HUES48 (cell line): ENCODE measurements around the gene ALDH1L1.

Experiments used
- H3K27ac ChIP-seq: one replicate; pipeline ENCODE4 v1.7.0; 2013; ENCODE audit warnings: low read depth, low read length, inconsistent platforms
- H3K27me3 ChIP-seq: 2 replicates; pipeline ENCODE4 v1.6.1; 2013; ENCODE audit warnings: mild to moderate bottlenecking, low read length; ENCODE audit not compliant: control insufficient read depth, insufficient read depth
- H3K36me3 ChIP-seq: 2 replicates; pipeline ENCODE4 v1.6.1; 2013; ENCODE audit warnings: low read length; ENCODE audit not compliant: control insufficient read depth, insufficient read depth
- H3K4me1 ChIP-seq: 2 replicates; pipeline ENCODE4 v1.6.1; 2013; ENCODE audit warnings: mild to moderate bottlenecking, low read length; ENCODE audit not compliant: control insufficient read depth, insufficient read depth
- H3K4me3 ChIP-seq: 2 replicates; pipeline ENCODE4 v1.5.1; 2013; ENCODE audit warnings: mild to moderate bottlenecking, low read depth, low read length
- H3K9ac ChIP-seq: 2 replicates; pipeline ENCODE4 v1.6.1; 2013; ENCODE audit warnings: mild to moderate bottlenecking, low read depth, low read length, moderate library complexity
- H3K9me3 ChIP-seq: 2 replicates; pipeline ENCODE4 v1.6.1; 2013; ENCODE audit warnings: low read length; ENCODE audit not compliant: control insufficient read depth, insufficient read depth

The ALDH1L1 gene

GRCh38 chr3:126114443-126115386 lies 65.7 kb downstream of the ALDH1L1 start:
- no peak overlapping the region for H3K9ac ChIP-seq
- H3K9me3 ChIP-seq: no peaks in the 10 kb centered on the region
- H3K27me3 ChIP-seq: no peaks in the 10 kb centered on the region
- no peaks in the 10 kb centered on the region for H3K4me1 ChIP-seq
- no peak overlapping the region for H3K27ac ChIP-seq
- H3K4me3 ChIP-seq: no peak overlapping the region
- no peaks in the 10 kb centered on the region for H3K36me3 ChIP-seq

- Histone ChIP-seq H3K9ac (no peak overlapping the region), H3K27ac (no peak overlapping the region), H3K9me3 (no peaks in the 10 kb centered on the region), H3K36me3 (no peaks in the 10 kb centered on the region), H3K4me1 (no peaks in the 10 kb centered on the region), H3K27me3 (no peaks in the 10 kb centered on the region), H3K4me3 (no peak overlapping the region)
Measured at GRCh38 chr3:126113733-126114442, 66.5 kb downstream of the ALDH1L1 start.

GRCh38 chr3:126113238-126113555 lies 67.2 kb downstream of the ALDH1L1 start:
- H3K9me3 ChIP-seq: no peaks in the 10 kb centered on the region
- no peaks in the 10 kb centered on the region for H3K36me3 ChIP-seq
- no peak overlapping the region for H3K27ac ChIP-seq
- H3K9ac ChIP-seq: no peak overlapping the region
- H3K4me1 ChIP-seq: no peaks in the 10 kb centered on the region
- no peak overlapping the region for H3K4me3 ChIP-seq
- no peaks in the 10 kb centered on the region for H3K27me3 ChIP-seq

GRCh38 chr3:126112531-126113237 lies 67.7 kb downstream of the ALDH1L1 start:
- Histone ChIP-seq H3K9me3 (no peaks in the 10 kb centered on the region), H3K27ac (no peak overlapping the region), H3K27me3 (no peaks in the 10 kb centered on the region), H3K4me3 (no peak overlapping the region), H3K9ac (no peak overlapping the region), H3K36me3 (no peaks in the 10 kb centered on the region), H3K4me1 (no peaks in the 10 kb centered on the region)

- H3K27ac ChIP-seq: no peak overlapping the region
- no peaks in the 10 kb centered on the region for H3K36me3 ChIP-seq
- H3K9ac ChIP-seq: no peak overlapping the region
- H3K4me3 ChIP-seq: no peak overlapping the region
- H3K9me3 ChIP-seq: no peaks in the 10 kb centered on the region
- H3K27me3 ChIP-seq: no peaks in the 10 kb centered on the region
- no peaks in the 10 kb centered on the region for H3K4me1 ChIP-seq
Measured at GRCh38 chr3:126111566-126112475, 68.6 kb downstream of the ALDH1L1 start.

GRCh38 chr3:126111126-126111551 lies 69.2 kb downstream of the ALDH1L1 start:
- H3K36me3 ChIP-seq: no peaks in the 10 kb centered on the region
- H3K27me3 ChIP-seq: no peaks in the 10 kb centered on the region
- H3K9ac ChIP-seq: no peak overlapping the region
- H3K4me1 ChIP-seq: no peaks in the 10 kb centered on the region
- H3K27ac ChIP-seq: no peak overlapping the region
- no peak overlapping the region for H3K4me3 ChIP-seq
- H3K9me3 ChIP-seq: no peaks in the 10 kb centered on the region

GRCh38 chr3:126110431-126111125 lies 69.8 kb downstream of the ALDH1L1 start:
- Histone ChIP-seq H3K27ac (no peak overlapping the region), H3K27me3 (no peaks in the 10 kb centered on the region), H3K4me1 (no peaks in the 10 kb centered on the region), H3K9ac (no peak overlapping the region), H3K4me3 (no peak overlapping the region), H3K36me3 (no peaks in the 10 kb centered on the region), H3K9me3 (no peaks in the 10 kb centered on the region)

GRCh38 chr3:126109880-126110235 lies 70.5 kb downstream of the ALDH1L1 start:
- H3K9me3 ChIP-seq: no peaks in the 10 kb centered on the region

GRCh38 chr3:126109146-126109879 lies 71.1 kb downstream of the ALDH1L1 start:
- no peak overlapping the region for H3K4me3 ChIP-seq
- no peak overlapping the region for H3K9ac ChIP-seq
- no peaks in the 10 kb centered on the region for H3K36me3 ChIP-seq
- H3K4me1 ChIP-seq: no peaks in the 10 kb centered on the region
- no peak overlapping the region for H3K27ac ChIP-seq
- no peaks in the 10 kb centered on the region for H3K9me3 ChIP-seq
- H3K27me3 ChIP-seq: no peaks in the 10 kb centered on the region

More at GRCh38 chr3:126109880-126110235, 70.5 kb downstream of the ALDH1L1 start:
- Histone ChIP-seq H3K4me3 (no peak overlapping the region), H3K27ac (no peak overlapping the region), H3K9ac (no peak overlapping the region), H3K27me3 (no peaks in the 10 kb centered on the region), H3K4me1 (no peaks in the 10 kb centered on the region), H3K36me3 (no peaks in the 10 kb centered on the region)
